GM12865 (cell line): ENCODE results near the gene C16orf89.
A peak's percentile ranks its signal among the peaks of the same experiment; 100 is the strongest.

Source experiments
- DNase-seq: peaks from one replicate; pipeline ENCODE4 v3.0.0; 2010; ENCODE audit warnings: low read depth
- H3K4me3 ChIP-seq: 2 replicates; pipeline ENCODE4 v1.5.1; 2011; ENCODE audit warnings: mild to moderate bottlenecking, low read depth, low read length, control low read depth
- TF ChIP-seq, protein P1 (sequence below): IDR thresholded peaks from 2 replicates; pipeline ENCODE4 v1.5.1; 2011; ENCODE audit warnings: low read length, control low read depth, low read depth, inconsistent platforms; ENCODE audit not compliant: insufficient read depth; ENCODE audit errors: missing control alignments

C16orf89 gene

DNA sequence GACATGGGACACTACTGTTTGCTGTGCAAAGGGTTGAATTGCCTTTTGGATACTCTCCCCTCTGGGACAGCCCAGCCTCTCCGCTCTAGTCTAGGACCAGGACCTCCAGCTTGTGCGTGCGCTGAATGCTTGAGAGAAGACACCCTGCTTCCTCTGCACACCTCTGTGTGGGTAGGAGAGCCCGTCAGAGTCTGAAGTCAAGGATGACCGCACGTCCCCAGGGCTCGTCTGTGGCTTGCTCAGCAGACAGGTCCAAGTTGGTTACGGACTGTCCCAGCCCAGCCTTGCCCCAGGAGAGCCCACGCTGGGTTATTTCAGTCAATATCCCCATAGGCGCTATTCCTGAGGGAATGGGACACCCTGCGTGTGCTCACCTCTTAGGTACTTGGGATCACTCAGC is 3.7 kb downstream of the C16orf89 start:
- DNase-seq = peak; percentile 81
- TF ChIP-seq, protein P1, sequence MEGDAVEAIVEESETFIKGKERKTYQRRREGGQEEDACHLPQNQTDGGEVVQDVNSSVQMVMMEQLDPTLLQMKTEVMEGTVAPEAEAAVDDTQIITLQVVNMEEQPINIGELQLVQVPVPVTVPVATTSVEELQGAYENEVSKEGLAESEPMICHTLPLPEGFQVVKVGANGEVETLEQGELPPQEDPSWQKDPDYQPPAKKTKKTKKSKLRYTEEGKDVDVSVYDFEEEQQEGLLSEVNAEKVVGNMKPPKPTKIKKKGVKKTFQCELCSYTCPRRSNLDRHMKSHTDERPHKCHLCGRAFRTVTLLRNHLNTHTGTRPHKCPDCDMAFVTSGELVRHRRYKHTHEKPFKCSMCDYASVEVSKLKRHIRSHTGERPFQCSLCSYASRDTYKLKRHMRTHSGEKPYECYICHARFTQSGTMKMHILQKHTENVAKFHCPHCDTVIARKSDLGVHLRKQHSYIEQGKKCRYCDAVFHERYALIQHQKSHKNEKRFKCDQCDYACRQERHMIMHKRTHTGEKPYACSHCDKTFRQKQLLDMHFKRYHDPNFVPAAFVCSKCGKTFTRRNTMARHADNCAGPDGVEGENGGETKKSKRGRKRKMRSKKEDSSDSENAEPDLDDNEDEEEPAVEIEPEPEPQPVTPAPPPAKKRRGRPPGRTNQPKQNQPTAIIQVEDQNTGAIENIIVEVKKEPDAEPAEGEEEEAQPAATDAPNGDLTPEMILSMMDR = no peak
- no peak overlapping the region for H3K4me3 ChIP-seq

DNA sequence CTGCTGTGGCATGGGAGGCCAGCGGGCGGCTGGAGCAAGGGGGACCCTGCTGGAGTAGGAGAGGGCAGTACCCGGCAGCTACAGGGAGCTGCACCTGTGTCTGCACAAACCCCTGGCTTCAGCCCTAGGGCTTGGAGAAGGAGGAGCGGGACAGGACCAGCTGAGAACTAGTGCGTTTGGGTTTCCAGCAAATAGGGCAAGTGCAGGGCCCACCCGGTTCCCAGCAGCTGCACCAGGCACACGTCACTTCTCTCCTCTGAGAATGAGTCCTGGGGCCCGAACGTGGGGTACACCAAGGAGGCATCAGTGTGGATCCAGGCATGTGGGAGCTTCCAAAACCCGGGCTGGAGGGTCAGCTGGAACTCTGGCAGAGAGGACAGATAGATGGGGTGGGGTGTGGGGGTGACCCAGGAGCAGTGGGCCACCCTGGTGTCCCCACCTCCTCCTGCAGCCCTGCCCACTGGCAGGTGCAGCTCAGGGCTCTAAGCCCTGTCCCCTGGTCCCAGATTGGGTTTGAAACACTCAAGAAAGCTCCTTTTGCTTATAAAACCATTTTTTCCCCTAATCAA is 5.6 kb downstream of the C16orf89 start:
- TF ChIP-seq, protein P1 = no peak
- DNase-seq = no peak
- no peak overlapping the region for H3K4me3 ChIP-seq

DNA sequence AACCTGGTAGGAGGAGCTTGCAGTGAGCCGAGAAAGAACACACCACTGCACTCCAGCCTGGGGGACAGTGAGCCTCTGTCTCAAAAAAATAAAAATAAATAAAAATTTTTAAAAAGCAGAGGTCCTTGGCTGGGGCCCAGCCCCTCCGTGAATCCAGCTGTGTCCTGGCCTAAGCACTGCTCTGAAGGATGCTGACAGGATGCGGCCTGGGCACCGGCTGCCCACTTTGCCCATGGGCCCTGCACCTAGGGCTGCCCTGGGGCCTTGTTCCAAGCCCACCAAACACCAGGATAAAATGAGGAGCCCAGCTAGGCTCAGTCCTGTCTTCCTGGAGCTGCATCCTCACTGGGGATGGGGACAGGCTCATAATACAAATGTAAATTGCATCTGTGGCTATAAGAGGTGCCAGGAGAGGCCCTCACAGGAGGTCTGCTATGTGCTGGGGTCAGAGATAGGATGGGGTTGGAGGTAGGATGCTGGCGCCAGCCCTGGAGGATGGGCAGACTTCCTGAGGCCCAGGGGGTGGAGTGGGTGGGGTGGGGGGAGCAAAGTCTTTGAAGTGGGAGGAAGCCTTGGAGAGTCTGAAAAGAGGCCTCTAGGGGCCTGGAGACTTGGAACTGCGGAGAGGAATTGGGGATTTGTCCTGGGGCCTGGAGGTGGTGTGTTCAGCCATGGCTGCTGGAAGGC is 6.2 kb downstream of the C16orf89 start:
- TF ChIP-seq, protein P1 = no peak
- DNase-seq = no peak
- no peak overlapping the region for H3K4me3 ChIP-seq

DNA sequence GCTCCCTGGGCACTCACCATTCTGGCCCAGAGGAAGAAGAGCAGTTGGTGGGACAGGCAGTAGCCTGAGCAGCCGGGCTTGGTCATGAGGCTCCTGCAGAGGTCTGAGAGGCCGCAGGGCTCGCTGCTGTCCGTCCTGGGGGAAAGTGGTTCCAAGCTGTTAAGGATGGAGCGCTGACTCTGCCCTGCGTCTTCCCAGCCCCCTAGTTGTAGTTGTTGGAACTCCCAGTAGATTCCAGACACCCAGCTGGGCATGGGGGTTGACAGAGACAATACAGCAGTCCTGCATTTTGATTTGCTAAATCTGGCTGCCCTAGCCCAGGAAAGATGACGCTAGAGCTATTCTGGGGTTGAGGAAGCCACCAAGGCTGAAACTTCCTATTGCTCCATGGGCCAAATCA is 7.3 kb downstream of the C16orf89 start:
- TF ChIP-seq, protein P1 = no peak
- H3K4me3 ChIP-seq = no peak overlapping the region
- no peak for DNase-seq

DNA sequence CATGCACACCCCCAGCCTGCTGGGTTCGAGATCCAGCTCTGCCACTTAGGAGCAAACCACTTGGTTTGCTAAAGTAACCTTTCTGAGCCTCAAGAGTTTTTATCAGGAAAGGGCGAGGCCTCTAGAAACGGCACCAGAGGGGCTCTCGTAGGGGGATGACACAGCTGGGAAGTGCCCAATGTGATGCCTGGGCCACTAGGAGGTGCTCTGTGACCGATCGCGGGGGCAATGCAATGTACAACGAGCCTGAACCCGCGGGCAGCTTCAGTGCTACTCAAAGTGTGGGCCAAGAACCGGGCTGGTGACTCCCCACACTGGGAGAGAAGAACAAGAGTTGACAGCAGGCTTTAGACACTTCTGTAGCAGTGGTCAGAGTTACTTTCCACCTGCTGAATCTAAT is 9.4 kb downstream of the C16orf89 start:
- no peak overlapping the region for H3K4me3 ChIP-seq
- peak; percentile 72 for DNase-seq
- TF ChIP-seq, protein P1 = peak; percentile 80

DNA sequence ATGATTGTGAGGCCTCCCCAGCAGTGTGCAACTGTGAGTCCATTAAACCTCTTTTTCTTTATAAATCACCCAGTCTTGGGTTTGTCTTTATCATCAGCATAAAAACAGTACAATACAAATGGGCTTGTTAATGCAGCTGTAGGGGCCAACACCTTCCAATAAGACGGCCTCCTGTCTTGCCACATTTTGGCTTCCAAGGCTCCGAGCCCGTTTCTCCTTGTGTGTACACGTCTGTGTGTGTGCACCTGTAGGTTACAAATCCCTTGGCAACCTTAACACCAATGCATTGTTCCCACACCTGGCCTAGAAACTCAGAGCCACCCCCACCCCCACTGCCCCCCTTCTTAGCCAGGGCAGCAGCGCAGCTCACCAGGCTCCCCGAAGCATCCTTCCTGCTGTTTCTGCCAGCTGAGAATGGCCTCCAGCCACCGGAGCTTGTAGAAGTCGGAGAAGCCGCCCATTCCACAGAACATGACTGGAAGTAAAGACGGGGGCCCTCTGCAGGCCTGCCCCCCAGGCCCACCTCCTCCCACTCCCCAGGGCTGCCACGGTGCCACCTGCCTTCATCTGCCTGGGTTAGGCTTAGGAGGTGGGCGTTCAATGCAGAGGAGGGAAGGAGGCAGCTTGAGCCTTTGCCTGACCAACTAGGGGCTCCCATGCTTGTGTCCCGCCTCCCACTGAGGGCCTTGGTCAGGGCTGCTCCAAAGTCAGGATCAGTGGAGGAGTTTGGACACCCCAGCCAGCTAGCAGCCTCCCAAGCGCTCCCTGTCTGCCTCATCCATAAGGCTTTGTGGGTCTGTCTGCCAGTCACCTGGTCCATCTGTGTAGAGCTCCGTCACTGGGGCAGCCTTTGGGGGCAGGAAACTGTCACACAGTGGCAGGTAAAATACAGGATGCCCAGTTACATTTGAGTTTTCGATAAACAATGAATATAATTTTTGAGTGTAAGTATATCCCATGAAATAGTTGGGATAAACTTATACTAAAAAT is 10.6 kb downstream of the C16orf89 start:
- no peak for DNase-seq
- no peak overlapping the region for H3K4me3 ChIP-seq
- TF ChIP-seq, protein P1 = no peak
